Neural progenitor cell (in vitro differentiated cells): ENCODE results near the gene BCAN. TPM values are rescaled to one million over a fixed set of nuclear protein-coding genes. Genes with fewer than 3 reads are reported as not detected.
A peak's percentile ranks its signal among the peaks of the same experiment; 100 is the strongest.

Experiments
- DNase-seq: peaks from one replicate; pipeline ENCODE4 v3.0.0-alpha.2; 2016; ENCODE audit warnings: low spot score
- H2AFZ ChIP-seq: fragments of 200-600 bp; sonication (generic); replicated peaks from 2 replicates; pipeline ENCODE4 v1.6.1; 2016; ENCODE audit warnings: antibody characterized with exemption
- H3F3A ChIP-seq: fragments of 200-600 bp; sonication (generic); 2 replicates; pipeline ENCODE4 v1.6.1; 2016; ENCODE audit warnings: antibody characterized with exemption, low read depth
- H3K27ac ChIP-seq: fragments of 200-600 bp; sonication (generic); 2 replicates; pipeline ENCODE4 v1.5.1; 2016; ENCODE audit warnings: mild to moderate bottlenecking
- H3K27me3 ChIP-seq: fragments of 200-600 bp; sonication (generic); 2 replicates; pipeline ENCODE4 v1.6.1; 2016; ENCODE audit warnings: mild to moderate bottlenecking, moderate library complexity
- H3K36me3 ChIP-seq: fragments of 200-600 bp; sonication (generic); 2 replicates; pipeline ENCODE4 v1.5.1; 2016
- H3K4me1 ChIP-seq: fragments of 200-600 bp; sonication (generic); 2 replicates; pipeline ENCODE4 v1.6.1; 2016; ENCODE audit warnings: mixed run types
- H3K4me2 ChIP-seq: fragments of 200-600 bp; sonication (generic); 2 replicates; pipeline ENCODE4 v1.6.1; 2016
- H3K4me3 ChIP-seq: fragments of 200-600 bp; sonication (generic); 2 replicates; pipeline ENCODE4 v1.5.1; 2016
- H3K79me2 ChIP-seq: fragments of 200-600 bp; sonication (generic); 2 replicates; pipeline ENCODE4 v1.6.1; 2016; ENCODE audit warnings: low read depth
- H3K9ac ChIP-seq: fragments of 200-600 bp; sonication (generic); 2 replicates; pipeline ENCODE4 v1.6.1; 2016
- H3K9me3 ChIP-seq: fragments of 200-600 bp; sonication (generic); 2 replicates; pipeline ENCODE4 v1.5.1; 2016; ENCODE audit warnings: low read depth
- H4K20me1 ChIP-seq: fragments of 200-600 bp; sonication (generic); 2 replicates; pipeline ENCODE4 v1.6.1; 2016; ENCODE audit warnings: low read depth
- H3K27ac Mint-ChIP-seq: 3 replicates; pipeline ENCODE4 v1.8.0; 2021; ENCODE audit warnings: mixed read lengths
- H3K27me3 Mint-ChIP-seq: 2 replicates; pipeline ENCODE4 v1.8.0; 2022; ENCODE audit warnings: low read depth, mild to moderate bottlenecking, inconsistent platforms, moderate library complexity, mixed read lengths; ENCODE audit not compliant: insufficient read depth
- H3K36me3 Mint-ChIP-seq: 3 replicates; pipeline ENCODE4 v1.8.0; 2021; ENCODE audit warnings: mixed read lengths
- H3K4me1 Mint-ChIP-seq: 3 replicates; pipeline ENCODE4 v1.8.0; 2021; ENCODE audit warnings: mixed read lengths
- H3K4me3 Mint-ChIP-seq: 3 replicates; pipeline ENCODE4 v1.8.0; 2021; ENCODE audit warnings: mild to moderate bottlenecking, moderate library complexity, mixed read lengths
- H3K9me3 Mint-ChIP-seq: 3 replicates; pipeline ENCODE4 v1.8.0; 2020; ENCODE audit warnings: mixed read lengths
- EZH2 ChIP-seq: fragments of 200-600 bp; sonication (generic); IDR thresholded peaks from 2 replicates; pipeline ENCODE4 v1.6.1; 2017; ENCODE audit warnings: antibody characterized with exemption, mild to moderate bottlenecking, moderate library complexity
- EZH2phosphoT487 ChIP-seq: fragments of 200-600 bp; sonication (generic); IDR thresholded peaks from 2 replicates; pipeline ENCODE4 v1.6.1; 2017; ENCODE audit warnings: antibody characterized with exemption
- total RNA-seq: library from RNA; depleted of rRNA; stranded (reverse); fragments of >200 nt; gene quantifications from 2 replicates; pipeline ENCODE4 v1.2.3, GENCODE V29; 2015; ENCODE audit warnings: low replicate concordance
- TF ChIP-seq, protein P1 (sequence below): fragments of 200-600 bp; sonication (generic); IDR thresholded peaks from 2 replicates; pipeline ENCODE4 v1.5.1; 2017; ENCODE audit warnings: antibody characterized with exemption, mild to moderate bottlenecking

Gene BCAN
- total RNA-seq, 1 donor from 2014 or later, result not detected

DNA sequence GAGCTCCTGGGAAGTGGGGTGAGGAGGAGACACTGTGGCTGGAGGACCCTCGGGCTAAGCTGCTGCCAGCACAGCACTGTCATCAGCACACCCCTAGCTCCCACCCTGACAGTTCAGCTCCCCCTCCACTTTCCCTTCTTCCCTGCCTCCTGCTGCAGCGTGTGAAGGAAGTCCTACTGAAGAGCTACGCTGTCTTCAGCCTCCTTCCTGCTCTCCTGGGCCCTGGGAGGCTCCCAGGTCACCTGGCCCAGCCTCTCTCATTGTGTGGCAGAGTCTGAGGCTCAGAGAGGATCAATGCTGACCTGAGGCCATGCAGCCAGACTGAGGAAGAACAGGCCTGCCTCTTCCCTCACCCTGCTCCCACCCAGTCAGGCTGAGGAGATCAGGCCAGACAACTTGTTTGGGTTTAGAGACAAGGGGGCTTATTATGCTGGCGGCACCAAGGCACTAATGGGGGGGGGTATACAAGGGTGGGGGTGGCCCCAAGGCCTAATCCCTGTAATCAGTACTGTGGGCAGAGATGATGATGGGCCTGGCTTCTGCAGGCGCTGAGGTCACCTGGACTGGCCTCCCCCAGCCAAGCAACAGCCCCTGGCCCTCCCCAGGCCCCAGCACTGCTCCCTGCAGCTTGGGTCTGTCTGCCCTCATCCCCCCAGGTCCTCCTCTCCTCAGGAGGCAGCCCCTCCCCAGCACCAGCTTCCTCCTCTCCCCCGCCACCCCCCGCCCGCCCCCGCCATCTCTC lies 26.2 kb downstream of the BCAN start:
- H3K4me1 Mint-ChIP-seq, result peaks cover 91% of the 10 kb centered on the region
- H3K4me3 Mint-ChIP-seq, result peak overlapping the region; percentile 76
- H3K9me3 Mint-ChIP-seq, result peaks cover 4% of the 10 kb centered on the region
- H3K79me2 ChIP-seq, result peaks cover 23% of the 10 kb centered on the region
- peak overlapping the region; percentile 80 for H3K27ac ChIP-seq
- H3K27me3 ChIP-seq, result no peaks in the 10 kb centered on the region
- peaks cover 59% of the 10 kb centered on the region for H4K20me1 ChIP-seq
- H3K36me3 ChIP-seq, result peaks cover 18% of the 10 kb centered on the region
- no peak overlapping the region for H3K9ac ChIP-seq
- peaks cover 90% of the 10 kb centered on the region for H3F3A ChIP-seq
- peaks cover 28% of the 10 kb centered on the region for H3K27me3 Mint-ChIP-seq
- H3K4me1 ChIP-seq, result peaks cover 77% of the 10 kb centered on the region
- no peaks in the 10 kb centered on the region for H3K9me3 ChIP-seq
- peak overlapping the region; percentile 21 for H3K4me2 ChIP-seq
- peaks cover 23% of the 10 kb centered on the region for H3K36me3 Mint-ChIP-seq
- DNase-seq, result peak; percentile 50
- no peak for TF ChIP-seq EZH2phosphoT487
- TF ChIP-seq, protein P1, sequence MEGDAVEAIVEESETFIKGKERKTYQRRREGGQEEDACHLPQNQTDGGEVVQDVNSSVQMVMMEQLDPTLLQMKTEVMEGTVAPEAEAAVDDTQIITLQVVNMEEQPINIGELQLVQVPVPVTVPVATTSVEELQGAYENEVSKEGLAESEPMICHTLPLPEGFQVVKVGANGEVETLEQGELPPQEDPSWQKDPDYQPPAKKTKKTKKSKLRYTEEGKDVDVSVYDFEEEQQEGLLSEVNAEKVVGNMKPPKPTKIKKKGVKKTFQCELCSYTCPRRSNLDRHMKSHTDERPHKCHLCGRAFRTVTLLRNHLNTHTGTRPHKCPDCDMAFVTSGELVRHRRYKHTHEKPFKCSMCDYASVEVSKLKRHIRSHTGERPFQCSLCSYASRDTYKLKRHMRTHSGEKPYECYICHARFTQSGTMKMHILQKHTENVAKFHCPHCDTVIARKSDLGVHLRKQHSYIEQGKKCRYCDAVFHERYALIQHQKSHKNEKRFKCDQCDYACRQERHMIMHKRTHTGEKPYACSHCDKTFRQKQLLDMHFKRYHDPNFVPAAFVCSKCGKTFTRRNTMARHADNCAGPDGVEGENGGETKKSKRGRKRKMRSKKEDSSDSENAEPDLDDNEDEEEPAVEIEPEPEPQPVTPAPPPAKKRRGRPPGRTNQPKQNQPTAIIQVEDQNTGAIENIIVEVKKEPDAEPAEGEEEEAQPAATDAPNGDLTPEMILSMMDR, result no peak
- TF ChIP-seq EZH2, result no peak
- no peak overlapping the region for H2AFZ ChIP-seq
- no peak overlapping the region for H3K4me3 ChIP-seq
- peak overlapping the region; percentile 99 for H3K27ac Mint-ChIP-seq

DNA sequence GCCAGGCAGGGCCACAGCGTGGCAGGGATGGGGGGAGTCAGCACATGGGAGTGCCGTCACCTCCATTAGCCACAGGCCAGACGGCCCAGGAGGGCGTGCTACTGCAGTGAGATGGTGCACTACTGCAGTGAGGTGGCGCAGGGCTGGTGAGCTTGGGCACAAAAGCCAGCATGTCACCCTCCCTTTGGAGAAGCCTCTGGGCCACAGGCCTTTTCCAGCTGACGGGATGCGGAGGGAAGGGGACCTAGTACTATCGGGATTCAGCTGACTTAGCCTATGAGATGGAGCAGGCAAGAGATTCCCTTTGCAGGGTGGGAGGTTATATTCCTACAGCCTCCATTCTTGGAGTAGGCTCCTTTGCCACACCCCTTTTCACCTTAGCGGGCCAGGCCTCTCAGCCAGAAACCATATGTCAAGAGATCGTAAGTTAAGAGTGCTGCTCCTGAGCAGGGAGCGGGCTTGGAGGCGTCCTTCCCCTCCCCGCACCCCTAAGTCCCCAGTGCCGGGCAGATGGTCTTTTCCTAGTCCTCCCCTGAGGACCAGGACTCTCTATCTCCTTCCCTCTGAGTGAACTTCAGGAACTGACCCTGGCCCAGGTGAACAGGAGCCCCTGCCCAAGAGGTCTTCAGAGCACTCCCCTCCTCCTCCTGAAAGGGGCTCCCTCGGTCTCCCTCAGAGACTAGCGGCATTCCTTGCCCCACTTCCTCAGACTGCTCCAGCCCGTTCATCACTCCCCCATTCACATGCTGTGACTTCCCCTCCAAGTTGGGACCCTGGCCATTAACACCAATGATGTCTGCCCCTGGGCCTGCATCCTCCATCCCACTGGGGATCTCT lies 27.1 kb downstream of the BCAN start:
- Mint-ChIP-seq H3K27ac (peak overlapping the region; percentile 95), H3K4me3 (peak overlapping the region; percentile 76), H3K9me3 (peaks cover 4% of the 10 kb centered on the region), H3K4me1 (peaks cover 91% of the 10 kb centered on the region), H3K27me3 (peaks cover 34% of the 10 kb centered on the region), H3K36me3 (peaks cover 29% of the 10 kb centered on the region)
- DNase-seq, result peak; percentile 49
- Histone ChIP-seq H3K27ac (peak overlapping the region; percentile 80), H4K20me1 (peaks cover 64% of the 10 kb centered on the region), H3K9me3 (no peaks in the 10 kb centered on the region), H3K27me3 (no peaks in the 10 kb centered on the region), H3K9ac (no peak overlapping the region), H3K79me2 (peaks cover 28% of the 10 kb centered on the region), H2AFZ (no peak overlapping the region), H3K4me2 (peak overlapping the region; percentile 1), H3F3A (peaks cover 90% of the 10 kb centered on the region), H3K4me1 (peaks cover 73% of the 10 kb centered on the region), H3K36me3 (peaks cover 18% of the 10 kb centered on the region), H3K4me3 (no peak overlapping the region)
- TF ChIP-seq, protein P1, result no peak
- TF ChIP-seq EZH2, result no peak
- TF ChIP-seq EZH2phosphoT487, result no peak

DNA sequence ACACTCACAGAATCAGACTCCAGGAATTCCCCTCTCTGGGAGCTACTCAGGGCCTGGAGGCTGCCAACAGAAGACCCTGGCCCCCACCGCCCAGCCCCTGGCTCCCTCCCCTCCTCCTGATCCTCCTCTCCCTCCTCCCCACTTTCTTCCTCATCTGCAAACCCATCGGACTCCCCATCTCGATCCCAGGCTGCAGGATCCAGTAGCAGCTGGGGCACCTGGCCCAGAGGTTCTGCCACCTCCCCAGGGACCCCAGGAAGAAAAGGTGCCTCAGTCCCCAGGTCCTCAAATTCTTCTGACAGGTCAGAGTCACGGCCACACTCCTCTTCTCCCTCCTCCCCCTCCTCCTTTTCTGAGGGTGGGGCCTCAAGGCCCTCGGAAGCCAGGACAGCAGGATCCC lies 27.9 kb downstream of the BCAN start:
- Histone ChIP-seq H3K9me3 (no peaks in the 10 kb centered on the region), H3K4me2 (no peak overlapping the region), H3K27me3 (no peaks in the 10 kb centered on the region), H3F3A (peaks cover 90% of the 10 kb centered on the region), H3K36me3 (peaks cover 18% of the 10 kb centered on the region), H3K4me1 (peaks cover 73% of the 10 kb centered on the region), H3K27ac (peak overlapping the region; percentile 62), H2AFZ (no peak overlapping the region), H4K20me1 (peaks cover 72% of the 10 kb centered on the region), H3K9ac (no peak overlapping the region), H3K79me2 (peaks cover 36% of the 10 kb centered on the region), H3K4me3 (no peak overlapping the region)
- peaks cover 35% of the 10 kb centered on the region for H3K27me3 Mint-ChIP-seq
- peaks cover 29% of the 10 kb centered on the region for H3K36me3 Mint-ChIP-seq
- peak overlapping the region; percentile 95 for H3K27ac Mint-ChIP-seq
- H3K4me1 Mint-ChIP-seq, result peaks cover 91% of the 10 kb centered on the region
- TF ChIP-seq EZH2 (no peak), EZH2phosphoT487 (no peak)
- H3K4me3 Mint-ChIP-seq, result peak overlapping the region; percentile 76
- H3K9me3 Mint-ChIP-seq, result peaks cover 4% of the 10 kb centered on the region
- no peak for DNase-seq
